Suprapubic skin (tissue), 4 donors: ENCODE data around the gene FAM200B.

Source experiments
- EP300 ChIP-seq: sonication (generic); formaldehyde crosslinking; IDR thresholded peaks from one replicate; pipeline ENCODE4 v1.6.1; 2017; ENCODE audit warnings: antibody characterized with exemption
- POLR2A ChIP-seq, 2 donors: fragments of 450-650 bp; IDR thresholded peaks; one replicate each; pipeline ENCODE4 v1.6.1; 2017; ENCODE audit warnings: antibody characterized with exemption in 2 of 2, mild to moderate bottlenecking in 2 of 2, moderate library complexity in 2 of 2
- POLR2AphosphoS5 ChIP-seq, 3 donors: sonication (generic); formaldehyde crosslinking; IDR thresholded peaks; one replicate each; pipeline ENCODE4 v1.6.1; 2017; ENCODE audit warnings: antibody characterized with exemption in 3 of 3
- TF ChIP-seq, protein P1 (sequence below), 2 donors: fragments of 200-600 bp in 1 of 2; fragments of 450-650 bp in 1 of 2; sonication (generic) in 1 of 2; IDR thresholded peaks; one replicate each; pipeline ENCODE4 v1.5.1; 2016 to 2019; ENCODE audit warnings: antibody characterized with exemption in 2 of 2, mild to moderate bottlenecking in 1 of 2, moderate library complexity in 1 of 2

- TF ChIP-seq, protein P1, sequence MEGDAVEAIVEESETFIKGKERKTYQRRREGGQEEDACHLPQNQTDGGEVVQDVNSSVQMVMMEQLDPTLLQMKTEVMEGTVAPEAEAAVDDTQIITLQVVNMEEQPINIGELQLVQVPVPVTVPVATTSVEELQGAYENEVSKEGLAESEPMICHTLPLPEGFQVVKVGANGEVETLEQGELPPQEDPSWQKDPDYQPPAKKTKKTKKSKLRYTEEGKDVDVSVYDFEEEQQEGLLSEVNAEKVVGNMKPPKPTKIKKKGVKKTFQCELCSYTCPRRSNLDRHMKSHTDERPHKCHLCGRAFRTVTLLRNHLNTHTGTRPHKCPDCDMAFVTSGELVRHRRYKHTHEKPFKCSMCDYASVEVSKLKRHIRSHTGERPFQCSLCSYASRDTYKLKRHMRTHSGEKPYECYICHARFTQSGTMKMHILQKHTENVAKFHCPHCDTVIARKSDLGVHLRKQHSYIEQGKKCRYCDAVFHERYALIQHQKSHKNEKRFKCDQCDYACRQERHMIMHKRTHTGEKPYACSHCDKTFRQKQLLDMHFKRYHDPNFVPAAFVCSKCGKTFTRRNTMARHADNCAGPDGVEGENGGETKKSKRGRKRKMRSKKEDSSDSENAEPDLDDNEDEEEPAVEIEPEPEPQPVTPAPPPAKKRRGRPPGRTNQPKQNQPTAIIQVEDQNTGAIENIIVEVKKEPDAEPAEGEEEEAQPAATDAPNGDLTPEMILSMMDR (IDR thresholded peaks at IDR 0.05): no peak
- TF ChIP-seq POLR2A (IDR thresholded peaks at IDR 0.05) (no peak), POLR2AphosphoS5 (IDR thresholded peaks at IDR 0.05) (no peak), EP300 (no peak)
Measured at GRCh38 chr4:15672101-15672500, 9.5 kb upstream of the FAM200B start.
